ENCODE results near the gene SLC35E2B. TPM values are rescaled to one million over a fixed set of nuclear protein-coding genes. Genes with fewer than 3 reads are reported as not detected.
"Not testable (repeated sequence)": the region's sequence is repeated elsewhere in the genome, so short reads cannot be mapped to it uniquely, and the experiment has no call there.

SLC35E2B gene
- total RNA-seq, 1 experiment from 2014 or later = 24.9 TPM

- H3K4me3 ChIP-seq (ENCODE audit: low read length) = not testable (repeated sequence)
These were observed 5.0 kb upstream of the SLC35E2B start for GRCh38 chr1:1697358-1698183.

GRCh38 chr1:1696431-1697357 lies 4.1 kb upstream of the SLC35E2B start:
- not testable (repeated sequence) for H3K9ac ChIP-seq (ENCODE audit: low read length); H3K4me3 ChIP-seq (ENCODE audit: low read length); H3K27ac ChIP-seq (ENCODE audit: low read length); H3K79me2 ChIP-seq (ENCODE audit: low read length); H3K9me3 ChIP-seq (ENCODE audit: low read length); H2AFZ ChIP-seq (ENCODE audit: low read length); H3K27me3 ChIP-seq (ENCODE audit: low read length); H4K20me1 ChIP-seq (ENCODE audit: insufficient read depth, low read depth, low read length); H3K36me3 ChIP-seq (ENCODE audit: insufficient read depth, low read length); H3K4me2 ChIP-seq (ENCODE audit: low read depth, low read length, poor library complexity, severe bottlenecking); H3K9me2 ChIP-seq (replicated peaks; ENCODE audit: insufficient read depth, low read length); H3K4me1 ChIP-seq (ENCODE audit: low read length)
- peak; percentile 27 for DNase-seq

More at GRCh38 chr1:1697358-1698183, 5.0 kb upstream of the SLC35E2B start:
- not testable (repeated sequence) for H3K9me2 ChIP-seq (replicated peaks; ENCODE audit: insufficient read depth, low read length); H3K4me2 ChIP-seq (ENCODE audit: low read depth, low read length, poor library complexity, severe bottlenecking); H3K27ac ChIP-seq (ENCODE audit: low read length); H3K27me3 ChIP-seq (ENCODE audit: low read length); H2AFZ ChIP-seq (ENCODE audit: low read length); H3K79me2 ChIP-seq (ENCODE audit: low read length); H3K9ac ChIP-seq (ENCODE audit: low read length); H3K36me3 ChIP-seq (ENCODE audit: insufficient read depth, low read length); H3K4me1 ChIP-seq (ENCODE audit: low read length); H4K20me1 ChIP-seq (ENCODE audit: insufficient read depth, low read depth, low read length); H3K9me3 ChIP-seq (ENCODE audit: low read length)
- DNase-seq = peak; percentile 9

- not testable (repeated sequence) for H3K27me3 ChIP-seq (ENCODE audit: low read length); H4K20me1 ChIP-seq (ENCODE audit: insufficient read depth, low read depth, low read length); H3K36me3 ChIP-seq (ENCODE audit: insufficient read depth, low read length); H3K9me3 ChIP-seq (ENCODE audit: low read length); H3K4me1 ChIP-seq (ENCODE audit: low read length); H2AFZ ChIP-seq (ENCODE audit: low read length); H3K9me2 ChIP-seq (replicated peaks; ENCODE audit: insufficient read depth, low read length); H3K79me2 ChIP-seq (ENCODE audit: low read length)
- Histone ChIP-seq H3K4me3 (ENCODE audit: low read length) (peak overlapping the region; percentile 65), H3K4me2 (ENCODE audit: low read depth, low read length, poor library complexity, severe bottlenecking) (peak overlapping the region; percentile 64), H3K27ac (ENCODE audit: low read length) (peak overlapping the region; percentile 86), H3K9ac (ENCODE audit: low read length) (peak overlapping the region; percentile 78)
- peak; percentile 92 for DNase-seq
These were observed 276 bp downstream of the SLC35E2B start for GRCh38 chr1:1692324-1692713.

GRCh38 chr1:1691443-1691842 lies 1.2 kb downstream of the SLC35E2B start:
- H3K4me1 ChIP-seq (ENCODE audit: low read length); H3K36me3 ChIP-seq (ENCODE audit: insufficient read depth, low read length); H4K20me1 ChIP-seq (ENCODE audit: insufficient read depth, low read depth, low read length); H3K9me3 ChIP-seq (ENCODE audit: low read length); H3K4me2 ChIP-seq (ENCODE audit: low read depth, low read length, poor library complexity, severe bottlenecking); H3K9ac ChIP-seq (ENCODE audit: low read length); H3K27me3 ChIP-seq (ENCODE audit: low read length); H3K27ac ChIP-seq (ENCODE audit: low read length); H3K9me2 ChIP-seq (replicated peaks; ENCODE audit: insufficient read depth, low read length); H3K4me3 ChIP-seq (ENCODE audit: low read length); H2AFZ ChIP-seq (ENCODE audit: low read length); H3K79me2 ChIP-seq (ENCODE audit: low read length); DNase-seq: not testable (repeated sequence)

GRCh38 chr1:1689526-1689925 lies 3.1 kb downstream of the SLC35E2B start:
- H3K9me2 ChIP-seq (replicated peaks; ENCODE audit: insufficient read depth, low read length); H3K27ac ChIP-seq (ENCODE audit: low read length); H3K79me2 ChIP-seq (ENCODE audit: low read length); H3K4me2 ChIP-seq (ENCODE audit: low read depth, low read length, poor library complexity, severe bottlenecking); H2AFZ ChIP-seq (ENCODE audit: low read length); H4K20me1 ChIP-seq (ENCODE audit: insufficient read depth, low read depth, low read length); DNase-seq; H3K36me3 ChIP-seq (ENCODE audit: insufficient read depth, low read length); H3K4me1 ChIP-seq (ENCODE audit: low read length); H3K9me3 ChIP-seq (ENCODE audit: low read length); H3K4me3 ChIP-seq (ENCODE audit: low read length); H3K9ac ChIP-seq (ENCODE audit: low read length); H3K27me3 ChIP-seq (ENCODE audit: low read length): not testable (repeated sequence)

- no peaks in the 10 kb centered on the region for H4K20me1 ChIP-seq (ENCODE audit: insufficient read depth, low read depth, low read length)
- no peaks in the 10 kb centered on the region for H3K27me3 ChIP-seq (ENCODE audit: low read length)
- peaks cover 23% of the 10 kb centered on the region for H3K79me2 ChIP-seq (ENCODE audit: low read length)
- H3K9me3 ChIP-seq (ENCODE audit: low read length) = no peaks in the 10 kb centered on the region
- no peaks in the 10 kb centered on the region for H3K4me1 ChIP-seq (ENCODE audit: low read length)
- H3K9ac ChIP-seq (ENCODE audit: low read length) = no peak overlapping the region
- H3K4me3 ChIP-seq (ENCODE audit: low read length) = no peak overlapping the region
- no peak overlapping the region for H3K4me2 ChIP-seq (ENCODE audit: low read depth, low read length, poor library complexity, severe bottlenecking)
- no peaks in the 10 kb centered on the region for H3K36me3 ChIP-seq (ENCODE audit: insufficient read depth, low read length)
- DNase-seq = no peak
- no peaks in the 10 kb centered on the region for H3K9me2 ChIP-seq (replicated peaks; ENCODE audit: insufficient read depth, low read length)
- no peak overlapping the region for H3K27ac ChIP-seq (ENCODE audit: low read length)
- H2AFZ ChIP-seq (ENCODE audit: low read length) = no peak overlapping the region
These were observed 4.7 kb downstream of the SLC35E2B start for GRCh38 chr1:1687846-1688245.

- peaks cover 30% of the 10 kb centered on the region for H3K79me2 ChIP-seq (ENCODE audit: low read length)
- no peaks in the 10 kb centered on the region for H3K9me3 ChIP-seq (ENCODE audit: low read length)
- no peak overlapping the region for H3K4me2 ChIP-seq (ENCODE audit: low read depth, low read length, poor library complexity, severe bottlenecking)
- H3K9me2 ChIP-seq (replicated peaks; ENCODE audit: insufficient read depth, low read length) = no peaks in the 10 kb centered on the region
- no peak overlapping the region for H2AFZ ChIP-seq (ENCODE audit: low read length)
- DNase-seq = no peak
- no peaks in the 10 kb centered on the region for H3K27me3 ChIP-seq (ENCODE audit: low read length)
- no peak overlapping the region for H3K27ac ChIP-seq (ENCODE audit: low read length)
- no peaks in the 10 kb centered on the region for H3K36me3 ChIP-seq (ENCODE audit: insufficient read depth, low read length)
- no peak overlapping the region for H3K9ac ChIP-seq (ENCODE audit: low read length)
- H3K4me1 ChIP-seq (ENCODE audit: low read length) = peaks cover 3% of the 10 kb centered on the region
- no peaks in the 10 kb centered on the region for H4K20me1 ChIP-seq (ENCODE audit: insufficient read depth, low read depth, low read length)
- no peak overlapping the region for H3K4me3 ChIP-seq (ENCODE audit: low read length)
These were observed 8.4 kb downstream of the SLC35E2B start for GRCh38 chr1:1684031-1684681.
